RCC 7860 (cell line): ENCODE data around the gene PACSIN2.
A peak's percentile ranks its signal among the peaks of the same experiment; 100 is the strongest.

Experiments
- DNase-seq: peaks from one replicate; pipeline ENCODE4 v3.0.0-alpha.2; 2015; ENCODE audit warnings: low spot score
- FAIRE-seq: peaks from 2 replicates; lab custom pipeline; 2012; peaks lifted over from hg19 to GRCh38; lab: Jason Lieb, UNC

Gene PACSIN2

DNA sequence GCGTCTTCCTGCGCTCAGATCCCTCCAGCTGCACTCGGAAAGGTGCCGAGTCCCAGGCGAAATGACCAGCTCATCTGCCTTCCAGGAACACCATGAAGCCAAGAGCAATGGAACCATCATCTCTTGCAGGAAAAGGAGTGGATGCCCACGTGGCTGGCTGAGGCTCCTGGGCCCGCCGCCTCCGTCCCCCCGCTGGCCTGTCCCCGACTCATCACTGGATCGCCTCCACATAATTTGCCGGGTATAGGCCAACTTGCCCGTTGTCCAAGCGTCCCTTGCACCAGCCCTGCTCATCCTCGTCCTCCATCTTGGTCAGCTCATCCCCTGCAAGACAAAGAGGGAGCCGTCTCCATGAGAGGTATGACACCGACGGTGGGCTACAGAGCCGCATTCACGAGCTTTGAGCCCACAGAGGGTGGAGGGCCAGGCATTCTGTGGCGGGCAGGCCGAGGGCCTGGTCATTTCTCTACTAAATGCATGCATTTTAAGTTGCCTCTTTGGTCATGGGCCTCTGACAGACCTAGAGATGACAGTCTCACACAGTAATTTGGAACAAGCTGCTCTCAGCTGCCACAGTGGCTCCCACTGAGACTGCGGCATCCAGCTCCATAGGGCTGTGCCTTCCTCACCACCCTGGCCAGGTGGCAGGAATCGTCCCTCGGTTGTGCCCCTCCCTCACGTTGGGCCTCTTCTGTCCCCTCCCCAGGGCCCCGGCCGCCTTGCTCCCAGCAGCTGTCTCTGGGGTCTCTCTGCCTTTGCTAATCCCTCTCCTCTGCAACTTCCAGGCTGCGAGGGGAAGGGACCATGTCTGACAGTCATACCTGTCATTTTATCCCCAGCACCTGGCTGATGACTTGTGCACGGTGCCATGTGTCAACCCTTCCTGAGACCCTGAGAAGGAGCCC is 143.6 kb downstream of the PACSIN2 start:
- no peak for DNase-seq
- FAIRE-seq, result no peak

DNA sequence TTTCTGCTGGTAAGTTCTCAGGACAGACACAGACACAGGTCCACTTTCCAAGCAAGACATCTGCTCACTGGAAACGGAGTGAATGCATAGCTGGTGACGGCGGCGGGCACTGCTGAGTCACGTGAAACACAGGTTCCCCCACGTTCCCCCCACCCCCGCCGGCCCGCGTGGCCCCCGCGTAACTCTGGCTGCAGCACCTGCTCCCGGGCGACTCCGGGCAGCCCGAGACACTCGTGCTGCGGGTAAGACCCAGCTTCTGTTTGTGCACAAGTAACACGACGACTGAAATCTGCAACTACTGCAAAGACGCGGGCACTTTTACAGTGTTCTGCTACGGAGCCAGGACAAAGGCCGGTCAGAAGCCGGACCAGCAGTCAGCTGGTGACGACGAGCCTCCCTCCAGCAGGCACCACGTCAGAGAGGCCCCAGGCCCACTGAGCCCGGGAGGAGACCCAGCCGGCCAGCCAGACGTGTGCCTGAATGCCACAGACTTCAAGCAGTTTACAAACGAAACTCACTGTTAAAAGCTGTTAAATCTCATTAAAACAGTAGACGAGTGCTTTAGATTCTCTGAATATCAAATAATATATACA is 145.0 kb downstream of the PACSIN2 start:
- no peak for FAIRE-seq
- DNase-seq, result no peak

DNA sequence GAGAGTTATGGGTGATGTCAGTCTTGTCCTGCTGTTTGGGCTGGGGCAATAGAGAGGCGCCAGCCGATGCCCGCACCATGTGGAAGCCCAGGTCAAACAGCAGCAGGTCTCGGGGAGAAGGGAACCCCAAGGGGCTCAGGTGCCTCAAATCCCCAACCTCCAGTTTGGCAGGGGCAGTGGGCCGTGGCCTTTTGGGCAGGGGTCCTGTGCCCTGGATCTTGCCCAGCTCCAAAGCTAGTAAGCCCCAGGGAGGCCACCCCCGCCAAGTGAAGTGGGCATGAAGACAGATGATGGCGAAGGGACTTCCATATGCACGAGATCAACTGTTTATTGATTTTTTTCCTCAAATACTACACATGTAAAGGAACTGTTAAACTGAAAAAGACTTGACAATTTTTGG is 145.5 kb downstream of the PACSIN2 start:
- FAIRE-seq (no peak), DNase-seq (no peak)

DNA sequence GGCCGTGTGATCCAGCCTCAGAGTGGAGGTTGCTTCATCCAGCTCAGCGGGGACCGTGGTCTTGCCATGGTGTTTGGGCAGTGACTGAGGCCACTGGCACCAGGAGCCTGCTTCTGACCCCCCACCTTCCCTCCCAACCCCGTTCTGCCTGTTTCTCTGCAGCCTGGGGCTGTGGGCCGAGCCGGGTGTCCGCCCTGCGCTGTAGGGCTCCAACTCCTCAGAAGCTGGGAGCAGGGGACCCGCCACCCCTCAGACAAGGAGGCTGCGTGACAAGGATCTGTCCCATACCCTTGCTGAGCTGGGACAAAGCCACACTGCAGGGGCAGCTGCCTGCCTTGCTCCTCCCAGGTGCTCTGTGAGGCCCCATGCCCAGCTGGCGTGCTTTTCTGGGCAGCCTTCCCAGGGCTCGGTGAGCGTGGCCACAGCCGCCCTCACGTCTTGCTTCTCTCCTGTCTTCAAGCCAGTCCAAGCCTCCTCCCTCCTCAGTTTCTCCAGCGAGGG is 146.1 kb downstream of the PACSIN2 start:
- DNase-seq (no peak), FAIRE-seq (no peak)

DNA sequence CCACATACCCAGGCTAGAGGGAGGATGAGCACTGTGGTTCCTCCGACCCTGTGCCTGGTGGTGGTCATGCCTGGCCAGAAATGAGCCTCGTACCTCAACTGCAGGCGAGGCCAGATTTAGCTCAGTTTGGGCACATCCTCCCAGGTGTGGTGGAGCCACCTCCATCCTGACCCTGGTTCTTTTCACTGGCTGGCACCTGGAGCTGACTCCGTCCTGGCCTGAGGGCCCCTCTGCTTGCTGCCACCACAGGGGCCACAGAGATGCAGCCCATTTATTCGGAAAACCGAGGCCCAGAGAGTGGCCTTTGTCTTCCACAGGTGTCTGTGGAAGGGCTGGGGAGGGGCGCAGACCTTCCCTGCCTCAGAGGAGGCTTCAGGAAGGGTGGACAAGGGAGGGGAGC is 148.8 kb downstream of the PACSIN2 start:
- FAIRE-seq, result no peak

DNA sequence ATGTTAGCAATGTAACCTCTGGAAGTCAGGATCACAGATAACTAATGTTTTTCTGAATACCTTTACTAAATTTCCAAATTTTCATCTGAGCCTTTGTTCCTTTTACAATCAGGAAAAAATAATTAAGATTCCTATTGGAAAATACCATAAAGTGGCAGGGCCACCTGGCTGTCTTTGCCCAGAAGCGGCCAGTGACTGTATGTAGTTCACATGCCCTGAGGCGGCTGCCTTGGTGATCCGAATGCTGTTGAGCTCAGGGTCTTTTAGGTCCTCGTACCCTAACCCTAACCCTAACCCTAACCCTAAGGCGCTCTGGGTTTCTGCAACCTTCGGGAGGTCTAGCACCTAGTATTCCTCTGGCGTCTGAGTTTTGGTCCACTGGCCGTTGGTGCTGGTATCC is 149.4 kb downstream of the PACSIN2 start:
- DNase-seq, result no peak

More for the DNA sequence above, 148.8 kb downstream of the PACSIN2 start:
- DNase-seq, result no peak

DNA sequence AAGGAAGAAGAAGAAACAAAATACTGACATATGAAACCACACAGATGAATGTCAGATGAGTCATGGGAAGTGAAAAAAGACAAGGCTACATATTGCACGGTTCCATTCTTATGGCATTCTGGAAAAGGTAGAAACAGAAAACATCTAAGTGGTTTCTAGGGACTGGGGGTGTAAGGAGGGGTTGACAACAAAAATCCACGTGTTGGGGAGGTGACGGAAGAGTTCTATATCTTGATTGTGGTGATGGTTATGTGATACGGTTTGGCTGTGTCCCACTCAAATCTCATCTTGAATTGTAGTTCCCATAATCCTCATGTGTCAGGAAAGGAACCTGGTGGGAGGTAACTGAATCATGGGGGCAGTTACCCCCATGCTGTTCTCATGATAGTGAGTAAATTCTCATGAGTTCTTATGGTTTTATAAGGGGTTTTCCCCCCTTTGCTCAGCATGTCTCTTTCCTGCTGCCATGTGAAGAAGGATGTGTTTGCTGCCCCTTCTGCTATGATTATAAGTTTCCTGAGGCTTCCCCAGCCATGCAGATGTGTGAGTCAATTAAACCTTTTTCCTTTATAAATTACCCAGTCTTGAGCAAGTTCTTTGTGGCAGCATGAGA is 151.5 kb downstream of the PACSIN2 start:
- peak; percentile 95 for FAIRE-seq
- peak; percentile 97 for DNase-seq

More for the DNA sequence above, 149.4 kb downstream of the PACSIN2 start:
- no peak for FAIRE-seq

DNA sequence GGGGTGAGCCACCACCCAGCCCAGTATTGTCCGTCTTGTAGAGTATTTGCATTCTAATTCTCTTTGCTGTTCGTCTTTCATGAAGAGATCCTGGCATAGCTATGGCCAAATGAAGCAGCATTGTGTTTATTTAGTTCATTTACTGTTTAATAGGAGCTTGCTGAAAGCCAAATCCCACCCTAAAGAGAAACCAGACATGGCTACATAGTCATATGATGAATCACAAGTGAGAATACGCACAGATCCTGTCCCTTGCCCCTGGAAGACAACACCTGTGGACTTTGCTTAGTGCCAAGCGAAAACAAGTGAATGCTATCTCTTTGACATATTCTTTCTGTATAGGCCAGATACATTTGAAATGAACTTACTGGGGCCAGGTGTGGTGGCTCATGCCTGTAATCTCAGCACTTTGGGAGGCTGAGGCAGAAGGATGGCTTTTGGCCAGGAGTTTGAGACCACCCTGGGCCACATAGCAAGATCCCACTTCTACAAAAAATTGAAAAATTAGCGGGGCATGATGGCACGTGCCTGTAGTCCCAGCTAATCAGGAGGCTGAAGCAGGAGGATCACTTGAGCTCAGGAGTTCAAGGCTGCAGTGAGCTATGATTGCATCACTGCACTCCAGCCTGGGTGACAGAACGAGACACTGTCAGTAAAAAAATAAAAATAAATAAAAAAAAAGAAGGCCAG is 152.8 kb downstream of the PACSIN2 start:
- FAIRE-seq, result no peak
- peak; percentile 14 for DNase-seq

DNA sequence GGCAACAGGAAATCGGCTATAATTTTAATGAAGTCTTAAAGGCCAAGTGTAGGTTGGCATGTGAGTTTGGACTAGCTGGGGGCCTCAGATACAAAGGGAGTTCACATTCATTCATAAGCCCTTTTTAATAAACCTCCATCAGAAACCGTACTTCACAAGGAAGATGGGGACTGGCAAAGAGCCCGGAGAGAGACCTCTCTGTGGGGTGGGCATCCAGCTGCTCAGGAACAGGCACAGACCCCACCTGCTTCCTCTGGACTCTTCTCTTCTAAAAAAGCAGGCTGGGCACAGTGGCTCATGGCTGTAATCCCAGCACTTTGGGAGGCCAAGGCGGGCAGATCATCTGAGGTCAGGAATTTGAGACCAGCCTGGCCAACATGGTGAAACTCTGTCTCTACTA is 154.0 kb downstream of the PACSIN2 start:
- DNase-seq (no peak), FAIRE-seq (no peak)

DNA sequence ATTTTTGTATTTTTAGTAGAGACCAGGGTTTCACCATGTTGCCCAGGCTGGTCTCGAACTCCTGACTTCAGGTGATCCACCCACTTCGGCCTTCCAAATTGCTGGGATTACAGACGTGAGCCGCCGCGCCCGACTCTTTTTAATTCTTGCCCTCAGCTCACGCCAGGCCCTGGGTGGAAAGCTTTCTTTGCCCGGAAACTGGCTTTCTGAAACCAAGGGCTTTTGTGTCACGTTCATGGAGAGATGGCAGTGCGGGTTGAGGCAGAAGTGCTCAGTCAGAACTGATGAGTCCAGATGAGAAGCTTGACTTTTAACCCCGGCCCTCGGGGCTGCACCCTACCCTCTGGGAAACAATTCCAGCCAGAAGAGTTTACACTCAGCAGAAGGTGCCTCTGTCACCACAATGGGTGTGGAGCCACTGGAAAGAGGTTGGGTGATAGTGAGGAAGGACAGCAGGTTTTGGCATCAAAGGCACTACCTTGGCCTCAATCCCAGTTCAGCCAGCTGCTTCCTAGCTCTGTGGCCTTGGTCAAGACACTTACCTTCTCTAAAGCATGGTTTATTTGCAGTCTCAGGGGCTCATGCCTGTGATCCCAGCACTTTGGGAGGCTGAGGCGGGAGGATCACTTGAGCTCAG is 157.0 kb downstream of the PACSIN2 start:
- no peak for FAIRE-seq
- no peak for DNase-seq

DNA sequence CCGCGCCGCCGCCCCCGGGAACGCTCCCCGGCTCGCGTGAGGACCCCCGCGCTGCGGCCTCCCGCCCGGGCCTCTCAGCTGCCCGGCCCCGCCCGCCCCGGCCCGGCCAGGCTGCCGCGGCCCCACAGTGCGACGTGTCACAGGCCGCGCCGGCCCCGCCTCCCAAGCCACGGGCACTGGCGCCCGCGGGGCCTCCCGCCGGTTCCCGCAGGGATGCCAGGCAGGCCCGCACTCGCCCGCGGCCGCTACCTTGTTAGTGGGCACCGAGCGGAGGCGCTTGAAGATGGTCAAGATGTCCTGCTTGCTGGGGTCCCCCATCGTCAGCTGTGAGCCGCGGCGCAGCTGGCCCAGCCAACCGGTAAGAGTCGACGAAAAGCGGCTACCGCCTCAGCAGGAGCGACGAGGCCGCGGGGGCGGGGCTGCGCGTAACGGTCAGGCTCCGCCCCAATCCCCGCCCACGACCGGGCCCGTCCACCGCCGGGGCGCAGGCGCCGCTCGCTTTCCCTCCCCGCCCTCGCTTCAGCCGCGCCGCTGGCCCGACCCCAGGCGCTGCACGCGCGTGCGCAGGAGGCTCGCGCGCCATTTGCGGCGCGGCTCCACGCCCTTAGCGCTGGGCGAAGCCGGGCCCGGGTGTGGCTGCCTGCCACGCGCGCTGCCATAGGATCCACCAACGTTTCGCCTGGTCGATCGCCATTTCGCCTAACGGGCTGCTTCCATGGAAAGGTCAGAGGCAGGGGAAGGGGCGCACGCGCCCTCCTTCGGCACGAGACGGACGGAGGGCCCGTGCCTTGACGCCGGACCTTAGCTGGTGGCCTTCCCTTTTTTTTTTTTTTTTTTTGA is 157.9 kb downstream of the PACSIN2 start, which contains the start of gene ARFGAP3:
Gene ARFGAP3 (minus strand): TSS at position 409 of the 840 bp plus-strand sequence. CDS start 91 bp downstream, at position 318.
- DNase-seq, result peak; percentile 77
- no peak for FAIRE-seq

DNA sequence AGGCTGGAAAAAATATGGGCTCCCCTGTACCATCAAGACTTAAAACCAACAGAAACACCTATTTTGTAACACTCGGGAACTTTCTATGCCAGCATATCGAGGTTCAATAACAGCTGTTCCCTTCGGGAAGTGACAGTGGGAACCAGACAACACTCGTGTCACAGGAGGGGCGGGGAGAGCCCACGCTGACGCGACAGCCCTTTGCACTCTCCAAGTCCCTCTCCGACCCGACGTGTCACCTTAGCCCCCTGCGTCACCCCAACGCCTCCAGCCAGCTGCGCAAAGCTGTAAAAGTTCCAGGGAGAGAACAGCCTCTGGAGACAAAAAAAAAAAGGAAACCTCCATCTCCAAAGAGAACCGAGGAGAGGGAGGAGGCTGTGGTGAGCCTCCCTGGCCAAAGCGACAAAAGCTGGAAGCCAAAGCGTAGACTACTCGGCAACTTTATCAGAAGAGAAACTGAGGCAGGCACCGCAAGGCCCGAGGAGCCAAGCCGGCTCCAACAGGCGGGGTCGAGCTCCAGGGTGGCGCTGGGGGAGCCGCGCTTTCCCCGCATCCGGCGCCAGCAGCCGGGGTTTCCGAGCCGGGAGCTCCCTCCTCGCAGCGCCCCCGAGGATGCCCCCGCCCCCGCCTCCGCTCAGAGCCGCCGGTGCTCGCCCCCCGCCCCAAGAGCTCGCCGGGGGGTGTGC is 158.6 kb downstream of the PACSIN2 start:
- DNase-seq (peak; percentile 7), FAIRE-seq (no peak)

DNA sequence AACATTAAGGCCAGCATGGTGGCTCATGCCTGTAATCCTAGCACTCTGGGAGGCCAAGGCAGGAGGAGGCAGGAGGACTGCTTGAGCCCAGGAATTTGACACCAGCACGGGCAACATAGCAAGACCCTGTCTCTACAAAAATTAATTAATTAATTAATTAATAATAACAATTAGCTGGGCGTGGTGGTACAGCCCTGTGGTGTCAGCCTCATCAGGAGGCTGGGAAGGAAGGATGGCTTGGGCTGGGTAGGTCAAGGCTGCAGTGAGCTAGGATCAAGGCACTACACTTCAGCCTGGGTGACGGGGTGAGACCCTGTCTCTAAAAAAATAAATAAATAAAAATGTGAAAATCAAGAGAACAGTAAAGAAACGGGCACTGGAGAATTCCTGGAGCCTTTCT is 159.2 kb downstream of the PACSIN2 start:
- FAIRE-seq, result no peak
- DNase-seq, result no peak

DNA sequence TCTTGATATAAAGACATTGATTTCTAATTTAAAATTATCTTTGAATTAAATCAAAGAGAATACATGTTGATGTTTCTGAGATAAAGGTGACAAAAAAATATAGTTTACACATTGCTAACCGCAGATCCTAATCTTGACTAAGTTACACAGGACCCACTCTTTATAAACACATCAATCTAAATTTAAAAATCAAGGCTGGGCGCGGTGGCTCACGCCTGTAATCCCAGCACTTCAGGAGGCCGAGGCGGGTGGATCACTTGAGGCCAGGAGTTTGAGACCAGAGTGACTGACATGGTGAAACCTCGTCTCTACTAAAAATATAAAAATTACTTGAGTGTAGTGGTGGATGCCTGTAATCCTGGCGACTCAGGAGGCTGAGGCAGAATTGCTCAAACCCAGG is 159.7 kb downstream of the PACSIN2 start:
- no peak for DNase-seq
- FAIRE-seq, result no peak

DNA sequence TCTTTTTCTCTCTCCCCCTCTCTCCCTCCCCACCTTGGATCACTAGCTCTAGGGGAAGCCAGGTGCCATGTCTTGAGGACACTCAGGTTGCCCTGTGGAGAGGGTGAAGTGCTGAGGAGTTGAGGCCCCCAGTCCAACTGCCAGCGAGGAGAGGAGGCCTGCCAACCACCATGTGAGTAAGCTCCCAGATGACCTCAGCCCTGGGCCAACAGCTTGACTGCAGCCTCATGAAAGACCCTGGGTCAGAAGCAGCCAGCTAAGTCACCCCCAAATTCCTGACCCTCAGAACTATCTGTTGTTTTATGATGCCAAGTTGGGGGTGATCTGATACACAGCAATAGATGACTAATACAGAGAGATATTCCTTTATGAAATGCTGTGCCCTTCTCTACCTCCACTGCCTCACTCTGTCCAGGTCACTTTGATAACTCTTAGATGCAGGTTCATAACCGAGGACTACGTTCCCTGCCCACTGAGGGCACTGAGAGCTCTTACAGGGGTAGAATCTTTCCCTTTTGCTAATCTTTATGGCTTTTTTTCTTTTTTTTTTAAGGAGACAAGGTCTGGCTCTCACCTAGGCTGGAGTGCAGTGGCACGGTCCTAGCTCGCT is 165.9 kb downstream of the PACSIN2 start:
- DNase-seq (no peak), FAIRE-seq (no peak)

DNA sequence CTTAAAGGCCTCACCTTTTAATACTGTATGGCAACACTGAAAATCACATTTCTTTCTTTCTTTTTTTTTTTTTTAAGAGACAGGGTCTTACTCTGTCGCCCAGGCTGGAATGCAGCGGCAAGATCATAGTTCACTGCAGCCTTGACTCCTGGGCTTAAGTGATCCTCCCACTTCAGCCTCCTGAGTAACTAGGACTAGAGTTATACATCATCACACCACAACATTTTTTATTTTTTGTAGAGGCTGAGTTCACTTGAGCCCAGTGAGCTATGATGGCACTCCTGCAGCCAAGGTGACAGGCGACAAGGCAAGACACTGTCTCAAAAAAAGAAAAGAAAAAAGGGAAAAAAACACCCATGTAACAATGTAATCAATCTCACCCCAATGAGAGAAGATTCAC is 167.8 kb downstream of the PACSIN2 start:
- DNase-seq, result no peak
- FAIRE-seq, result no peak

DNA sequence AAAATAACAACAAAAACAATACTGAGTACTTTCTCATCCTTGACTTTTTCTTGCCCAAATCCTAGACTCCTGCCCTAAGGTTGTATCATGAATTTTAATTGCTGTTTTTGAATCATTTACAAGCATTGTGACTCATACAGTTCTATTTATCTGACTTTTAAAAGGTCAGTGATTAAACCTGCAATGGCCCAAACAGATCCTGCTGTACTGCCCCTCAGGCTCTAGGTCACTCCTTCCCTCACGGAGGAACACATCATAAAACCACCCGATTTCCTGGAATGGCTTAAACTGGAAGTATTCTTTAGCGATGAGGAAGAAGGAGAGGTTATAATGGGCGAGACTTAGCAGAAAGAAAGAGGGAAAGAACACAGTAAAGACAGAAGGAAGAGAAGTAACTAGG is 170.2 kb downstream of the PACSIN2 start:
- DNase-seq (peak; percentile 11), FAIRE-seq (peak; percentile 41)

DNA sequence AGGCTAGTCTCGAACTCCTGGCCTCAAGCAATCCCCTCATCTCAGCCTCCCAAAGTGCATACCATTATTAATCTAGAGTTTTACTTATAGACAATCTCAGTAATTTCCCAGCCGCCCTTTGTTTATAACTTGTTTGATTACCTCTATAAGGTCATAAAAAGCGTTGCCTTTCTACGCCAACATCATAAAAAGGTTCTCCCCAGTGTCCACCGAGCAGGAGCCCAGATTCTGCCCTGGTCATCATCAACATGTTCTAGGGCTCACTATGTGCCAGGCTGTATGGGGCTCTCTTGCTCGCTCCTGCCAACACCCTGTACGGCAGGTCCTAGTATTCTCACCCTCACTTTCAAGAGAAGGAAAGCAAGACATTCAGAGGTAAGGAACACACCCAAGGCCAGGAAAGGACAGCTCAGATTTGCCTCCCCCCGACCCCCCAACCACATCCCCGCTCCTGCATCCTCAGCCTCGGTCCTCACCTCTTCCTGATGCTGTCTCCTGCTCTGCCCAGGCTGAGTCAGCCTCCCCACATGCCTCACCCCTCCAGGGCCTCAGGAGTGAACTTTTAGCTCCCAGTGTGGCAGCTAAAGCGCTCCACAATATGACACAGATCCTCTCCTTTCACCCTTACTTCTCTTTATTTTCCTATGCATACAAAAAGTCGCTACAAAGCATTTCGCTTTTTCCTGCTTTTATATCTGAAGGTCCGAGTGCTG is 172.1 kb downstream of the PACSIN2 start:
- FAIRE-seq (no peak), DNase-seq (no peak)
